ENCODE measurements around the gene ATP11B.
"Not testable (repeated sequence)": the region's sequence is repeated elsewhere in the genome, so short reads cannot be mapped to it uniquely, and the experiment has no call there.

ATP11B gene

GRCh38 chr3:182837855-182838454 lies 44.7 kb downstream of the ATP11B start:
- DNase-seq (ENCODE audit: low spot score) = no peak

GRCh38 chr3:182843478-182843877 lies 50.2 kb downstream of the ATP11B start:
- DNase-seq (ENCODE audit: low spot score) = no peak

GRCh38 chr3:182848906-182849305 lies 55.6 kb downstream of the ATP11B start:
- no peak for DNase-seq (ENCODE audit: low spot score)

GRCh38 chr3:182855076-182855475 lies 61.8 kb downstream of the ATP11B start:
- no peak for DNase-seq (ENCODE audit: low spot score)

- DNase-seq (ENCODE audit: low spot score) = no peak
Measured at GRCh38 chr3:182861348-182861747, 68.0 kb downstream of the ATP11B start.

- no peak for DNase-seq (ENCODE audit: low spot score)
Measured at GRCh38 chr3:182862159-182862860, 69.0 kb downstream of the ATP11B start.

- no peak for DNase-seq (ENCODE audit: low spot score)
Measured at GRCh38 chr3:182869059-182869458, 75.8 kb downstream of the ATP11B start.

GRCh38 chr3:182870917-182871316 lies 77.6 kb downstream of the ATP11B start:
- DNase-seq (ENCODE audit: low spot score) = not testable (repeated sequence)

GRCh38 chr3:182879031-182879611 lies 85.8 kb downstream of the ATP11B start:
- no peak for DNase-seq (ENCODE audit: low spot score)

- DNase-seq (ENCODE audit: low spot score) = no peak
Measured at GRCh38 chr3:182886497-182886896, 93.2 kb downstream of the ATP11B start.

- DNase-seq (ENCODE audit: low spot score) = no peak
Measured at GRCh38 chr3:182889948-182890629, 96.8 kb downstream of the ATP11B start.

- DNase-seq (ENCODE audit: low spot score) = no peak
Measured at GRCh38 chr3:182891364-182891763, 98.1 kb downstream of the ATP11B start.

GRCh38 chr3:182892226-182892625 lies 98.9 kb downstream of the ATP11B start:
- no peak for DNase-seq (ENCODE audit: low spot score)

GRCh38 chr3:182895513-182896112 lies 102.3 kb downstream of the ATP11B start:
- DNase-seq (ENCODE audit: low spot score) = no peak

- DNase-seq (ENCODE audit: low spot score) = no peak
Measured at GRCh38 chr3:182896553-182896952, 103.2 kb downstream of the ATP11B start.

GRCh38 chr3:182902236-182902635 lies 108.9 kb downstream of the ATP11B start:
- no peak for DNase-seq (ENCODE audit: low spot score)

- DNase-seq (ENCODE audit: low spot score) = no peak
Measured at GRCh38 chr3:182904164-182904563, 110.9 kb downstream of the ATP11B start.

- no peak for DNase-seq (ENCODE audit: low spot score)
Measured at GRCh38 chr3:182905623-182906022, 112.3 kb downstream of the ATP11B start.

GRCh38 chr3:182906036-182906435 lies 112.7 kb downstream of the ATP11B start:
- DNase-seq (ENCODE audit: low spot score) = no peak

- DNase-seq (ENCODE audit: low spot score) = no peak
Measured at GRCh38 chr3:182908471-182908870, 115.2 kb downstream of the ATP11B start.

GRCh38 chr3:182909318-182910040 lies 116.2 kb downstream of the ATP11B start:
- DNase-seq (ENCODE audit: low spot score) = no peak
